ENCODE results near the gene MIER3. TPM values are rescaled to one million over a fixed set of nuclear protein-coding genes. Genes with fewer than 3 reads are reported as not detected.
A peak's percentile ranks its signal among the peaks of the same experiment; 100 is the strongest.

The MIER3 gene
- polyA plus RNA-seq, 1 of the 3 experiments (the other 2 are of a cell fraction) = 3.8 TPM

DNA sequence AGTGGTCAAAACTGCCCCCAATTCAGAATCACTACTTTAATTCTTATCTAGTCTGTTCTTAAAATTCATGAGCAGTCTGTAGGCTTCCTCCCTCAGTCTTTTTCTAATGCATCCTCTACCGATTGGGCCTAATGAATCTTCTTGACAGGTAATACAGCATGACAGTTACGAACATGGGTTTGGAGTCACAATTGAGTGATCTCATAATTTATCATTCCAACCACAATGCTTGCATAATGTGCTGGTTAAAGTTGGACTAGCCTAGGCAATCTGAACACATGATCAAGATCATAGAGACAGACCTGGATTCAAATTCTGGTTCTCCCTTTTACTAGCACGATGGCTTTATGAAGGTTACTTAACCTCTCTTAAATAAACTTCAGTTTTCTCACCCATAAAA lies 75.6 kb downstream of the MIER3 start:
- DNase-seq = no peak

DNA sequence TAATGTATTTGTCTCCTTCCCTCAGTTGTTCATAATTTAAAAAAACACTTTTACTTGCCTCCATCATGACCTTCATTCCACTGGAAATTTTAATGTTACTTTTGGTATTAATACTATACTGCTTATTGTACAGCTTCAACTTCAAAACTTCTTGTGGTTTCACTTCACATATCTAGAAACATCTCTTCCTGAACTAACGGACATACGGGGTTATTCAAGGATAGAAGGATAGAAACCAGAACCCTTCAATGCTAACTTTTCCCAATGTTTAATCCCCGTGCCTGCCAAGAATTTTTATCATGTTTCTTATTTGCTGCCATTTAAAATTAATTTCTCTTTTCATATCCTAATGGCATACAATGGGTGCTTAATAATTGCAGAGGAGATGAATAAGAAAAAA lies 78.9 kb downstream of the MIER3 start:
- Histone ChIP-seq H3K4me3 (ENCODE audit: low read depth in 2 of 2, low read length in 1 of 2) (no peak overlapping the region), H3K79me2 (ENCODE audit: insufficient read depth) (no peaks in the 10 kb centered on the region), H3K27me3 (ENCODE audit: insufficient read depth) (no peaks in the 10 kb centered on the region), H3F3A (replicated peaks; ENCODE audit: insufficient read depth) (peaks cover 3% of the 10 kb centered on the region), H4K20me1 (ENCODE audit: insufficient read depth) (no peaks in the 10 kb centered on the region; the same call in 1 of the 2 replicates), H3K36me3 (replicated peaks in 1 of 2; ENCODE audit: control insufficient read depth in 1 of 2, insufficient read depth in 2 of 2, low read length in 1 of 2) (peaks cover 64 to 86% of the 10 kb centered on the region in 2 experiments), H3K4me1 (ENCODE audit: control insufficient read depth in 1 of 2, insufficient read depth in 2 of 2, low read depth in 1 of 2, low read length in 1 of 2) (no peaks in the 10 kb centered on the region; a peak in 2 of 4 replicates), H3K9me3 (no peaks in the 10 kb centered on the region), H3K4me2 (no peak overlapping the region), H3K9ac (no peak overlapping the region), H3K9me2 (no peaks in the 10 kb centered on the region), H2AFZ (ENCODE audit: low read depth) (no peak overlapping the region), H3K27ac (ENCODE audit: low read depth in 2 of 2, low read length in 1 of 2) (peak overlapping the region in 1 of 2 experiments; percentile 22; a peak in 2 of 4 replicates)
- TF ChIP-seq YY1 (IDR thresholded peaks at IDR 0.05; ENCODE audit: low read depth) (no peak), NRF1 (IDR thresholded peaks at IDR 0.05; ENCODE audit: low read depth, low read length) (no peak), GABPA (IDR thresholded peaks at IDR 0.05; ENCODE audit: low read depth) (no peak), EP300 (IDR thresholded peaks at IDR 0.05; ENCODE audit: borderline replicate concordance in 1 of 2, low read depth in 1 of 2, low read length in 1 of 2) (no peak), EZH2phosphoT487 (IDR thresholded peaks at IDR 0.05; ENCODE audit: borderline replicate concordance, low read depth) (no peak), TAF1 (IDR thresholded peaks at IDR 0.05; ENCODE audit: borderline replicate concordance, low read depth, low read length) (no peak), RFX5 (IDR thresholded peaks at IDR 0.05; ENCODE audit: low read length) (no peak), FOXM1 (IDR thresholded peaks at IDR 0.05; ENCODE audit: low read depth) (no peak), POLR2AphosphoS5 (IDR thresholded peaks at IDR 0.05; ENCODE audit: low read depth, low read length) (no peak)
- TF ChIP-seq, protein P1, sequence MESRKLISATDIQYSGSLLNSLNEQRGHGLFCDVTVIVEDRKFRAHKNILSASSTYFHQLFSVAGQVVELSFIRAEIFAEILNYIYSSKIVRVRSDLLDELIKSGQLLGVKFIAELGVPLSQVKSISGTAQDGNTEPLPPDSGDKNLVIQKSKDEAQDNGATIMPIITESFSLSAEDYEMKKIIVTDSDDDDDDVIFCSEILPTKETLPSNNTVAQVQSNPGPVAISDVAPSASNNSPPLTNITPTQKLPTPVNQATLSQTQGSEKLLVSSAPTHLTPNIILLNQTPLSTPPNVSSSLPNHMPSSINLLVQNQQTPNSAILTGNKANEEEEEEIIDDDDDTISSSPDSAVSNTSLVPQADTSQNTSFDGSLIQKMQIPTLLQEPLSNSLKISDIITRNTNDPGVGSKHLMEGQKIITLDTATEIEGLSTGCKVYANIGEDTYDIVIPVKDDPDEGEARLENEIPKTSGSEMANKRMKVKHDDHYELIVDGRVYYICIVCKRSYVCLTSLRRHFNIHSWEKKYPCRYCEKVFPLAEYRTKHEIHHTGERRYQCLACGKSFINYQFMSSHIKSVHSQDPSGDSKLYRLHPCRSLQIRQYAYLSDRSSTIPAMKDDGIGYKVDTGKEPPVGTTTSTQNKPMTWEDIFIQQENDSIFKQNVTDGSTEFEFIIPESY (IDR thresholded peaks at IDR 0.05; ENCODE audit: borderline replicate concordance, low read depth) = no peak
- CTCF ChIA-PET = interaction anchor here (0.7 to 1.2 kb wide), 3 partner anchors 12 to 75 kb away, joined by 3 to 4 read pairs (median 3); no protein-coding TSS in a partner anchor
- WGBS (ENCODE audit: low lambda C conversion rate) = 74% methylated on average over 3 of the region's 3 CpGs
- DNase-seq = no peak
- POLR2A ChIA-PET = no interaction called here

More for the DNA sequence above, 75.6 kb downstream of the MIER3 start:
- H4K20me1 ChIP-seq (ENCODE audit: insufficient read depth) = no peaks in the 10 kb centered on the region; the same call in 1 of the 2 replicates
- H3K4me3 ChIP-seq (ENCODE audit: low read depth in 2 of 2, low read length in 1 of 2) = no peak overlapping the region
- CTCF ChIA-PET = no interaction called here
- POLR2A ChIA-PET = no interaction called here
- TF ChIP-seq EP300 (IDR thresholded peaks at IDR 0.05; ENCODE audit: borderline replicate concordance in 1 of 2, low read depth in 1 of 2, low read length in 1 of 2) (no peak), RCOR1 (IDR thresholded peaks at IDR 0.05; ENCODE audit: low read length) (no peak), TAF1 (IDR thresholded peaks at IDR 0.05; ENCODE audit: borderline replicate concordance, low read depth, low read length) (no peak)
- TF ChIP-seq, protein P2, sequence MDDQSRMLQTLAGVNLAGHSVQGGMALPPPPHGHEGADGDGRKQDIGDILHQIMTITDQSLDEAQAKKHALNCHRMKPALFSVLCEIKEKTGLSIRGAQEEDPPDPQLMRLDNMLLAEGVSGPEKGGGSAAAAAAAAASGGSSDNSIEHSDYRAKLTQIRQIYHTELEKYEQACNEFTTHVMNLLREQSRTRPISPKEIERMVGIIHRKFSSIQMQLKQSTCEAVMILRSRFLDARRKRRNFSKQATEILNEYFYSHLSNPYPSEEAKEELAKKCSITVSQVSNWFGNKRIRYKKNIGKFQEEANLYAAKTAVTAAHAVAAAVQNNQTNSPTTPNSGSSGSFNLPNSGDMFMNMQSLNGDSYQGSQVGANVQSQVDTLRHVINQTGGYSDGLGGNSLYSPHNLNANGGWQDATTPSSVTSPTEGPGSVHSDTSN (IDR thresholded peaks at IDR 0.05) = peak; percentile 45
- H3K36me3 ChIP-seq (replicated peaks in 1 of 2; ENCODE audit: control insufficient read depth in 1 of 2, insufficient read depth in 2 of 2, low read length in 1 of 2) = peaks cover 75 to 94% of the 10 kb centered on the region in 2 experiments
- no peak overlapping the region for H3K9ac ChIP-seq
- H3K9me3 ChIP-seq = no peaks in the 10 kb centered on the region
- no peak overlapping the region for H2AFZ ChIP-seq (ENCODE audit: low read depth)
- no peaks in the 10 kb centered on the region; a peak in 2 of 4 replicates for H3K4me1 ChIP-seq (ENCODE audit: control insufficient read depth in 1 of 2, insufficient read depth in 2 of 2, low read depth in 1 of 2, low read length in 1 of 2)
- H3K79me2 ChIP-seq (ENCODE audit: insufficient read depth) = no peaks in the 10 kb centered on the region
- H3K4me2 ChIP-seq = no peak overlapping the region
- H3K9me2 ChIP-seq = no peaks in the 10 kb centered on the region
- peaks cover 4% of the 10 kb centered on the region for H3F3A ChIP-seq (replicated peaks; ENCODE audit: insufficient read depth)
- H3K27ac ChIP-seq (ENCODE audit: low read depth in 2 of 2, low read length in 1 of 2) = no peak overlapping the region; a peak in 1 of 4 replicates
- 86% methylated on average over 3 of the region's 3 CpGs for WGBS (ENCODE audit: low lambda C conversion rate)
- H3K27me3 ChIP-seq (ENCODE audit: insufficient read depth) = no peaks in the 10 kb centered on the region
